ENCODE results near the gene PLA2G6. TPM values are rescaled to one million over a fixed set of nuclear protein-coding genes. Genes with fewer than 3 reads are reported as not detected.
A peak's percentile ranks its signal among the peaks of the same experiment; 100 is the strongest.

PLA2G6 gene
- total RNA-seq, 4 donors from 2014 or later: 4.4 to 30.5 (median 22.0) TPM

DNA sequence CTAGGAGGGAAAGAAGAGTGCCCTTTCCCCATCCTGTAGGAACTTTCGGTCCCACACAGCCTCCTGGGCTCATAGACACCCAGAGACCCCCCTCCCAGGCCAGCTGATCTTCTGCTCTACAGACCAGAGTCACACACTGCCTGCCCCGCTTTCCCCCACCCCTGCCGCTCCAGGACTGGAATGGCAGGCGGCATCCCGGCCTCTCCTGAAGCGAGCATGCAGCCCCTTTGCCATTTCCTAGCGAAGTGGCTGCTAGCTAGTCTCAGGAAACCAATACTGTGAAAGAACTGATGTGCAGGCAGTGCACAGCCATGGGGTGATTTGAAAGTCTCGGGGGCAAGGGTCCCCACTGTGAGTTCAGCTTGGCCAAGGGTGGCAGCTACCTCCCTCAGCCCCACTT is 116.1 kb downstream of the PLA2G6 start:
- 100% methylated on average over 1 of the region's 8 CpGs; no CpG with 5 or more reads in 1 of the 2 donors for WGBS, 2 donors (ENCODE audit: low coverage in 1 of 2)
- Histone ChIP-seq H3K4me3 (no peak overlapping the region), H3K27me3 (no peaks in the 10 kb centered on the region), H3K9me3 (no peaks in the 10 kb centered on the region), H3K36me3 (peaks cover 0 to 95% of the 10 kb centered on the region in 2 donors), H3K27ac (no peak overlapping the region), H3K4me1 (peaks cover 0 to 52% (median 18%) of the 10 kb centered on the region in 3 donors)
- ATAC-seq: no peak
- TF ChIP-seq POLR2AphosphoS5 (IDR thresholded peaks at IDR 0.05) (no peak), EP300 (IDR thresholded peaks at IDR 0.05) (no peak), POLR2A (IDR thresholded peaks at IDR 0.05) (no peak)
- TF ChIP-seq, protein P1, sequence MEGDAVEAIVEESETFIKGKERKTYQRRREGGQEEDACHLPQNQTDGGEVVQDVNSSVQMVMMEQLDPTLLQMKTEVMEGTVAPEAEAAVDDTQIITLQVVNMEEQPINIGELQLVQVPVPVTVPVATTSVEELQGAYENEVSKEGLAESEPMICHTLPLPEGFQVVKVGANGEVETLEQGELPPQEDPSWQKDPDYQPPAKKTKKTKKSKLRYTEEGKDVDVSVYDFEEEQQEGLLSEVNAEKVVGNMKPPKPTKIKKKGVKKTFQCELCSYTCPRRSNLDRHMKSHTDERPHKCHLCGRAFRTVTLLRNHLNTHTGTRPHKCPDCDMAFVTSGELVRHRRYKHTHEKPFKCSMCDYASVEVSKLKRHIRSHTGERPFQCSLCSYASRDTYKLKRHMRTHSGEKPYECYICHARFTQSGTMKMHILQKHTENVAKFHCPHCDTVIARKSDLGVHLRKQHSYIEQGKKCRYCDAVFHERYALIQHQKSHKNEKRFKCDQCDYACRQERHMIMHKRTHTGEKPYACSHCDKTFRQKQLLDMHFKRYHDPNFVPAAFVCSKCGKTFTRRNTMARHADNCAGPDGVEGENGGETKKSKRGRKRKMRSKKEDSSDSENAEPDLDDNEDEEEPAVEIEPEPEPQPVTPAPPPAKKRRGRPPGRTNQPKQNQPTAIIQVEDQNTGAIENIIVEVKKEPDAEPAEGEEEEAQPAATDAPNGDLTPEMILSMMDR (IDR thresholded peaks at IDR 0.05): no peak

GRCh38 chr22:38062791-38063190 is 118.8 kb downstream of the PLA2G6 start:
- peak; percentile 59 for ATAC-seq
- H3K4me3 ChIP-seq: no peak overlapping the region
- no peak for TF ChIP-seq POLR2A (IDR thresholded peaks at IDR 0.05)
- TF ChIP-seq EP300 (IDR thresholded peaks at IDR 0.05): no peak
- TF ChIP-seq, protein P1 (IDR thresholded peaks at IDR 0.05): no peak
- peak; percentile 32 for TF ChIP-seq POLR2AphosphoS5 (IDR thresholded peaks at IDR 0.05)
- peaks cover 0 to 88% of the 10 kb centered on the region in 2 donors for H3K36me3 ChIP-seq
- peak overlapping the region in 3 of 4 donors; percentile 46 to 72 (median 71) for H3K27ac ChIP-seq
- no peaks in the 10 kb centered on the region for H3K27me3 ChIP-seq
- no peaks in the 10 kb centered on the region for H3K9me3 ChIP-seq
- 56 to 69% methylated on average over 4 to 6 of the region's 6 CpGs for WGBS, 2 donors (ENCODE audit: low coverage in 1 of 2)
- peaks cover 0 to 30% (median under 1%) of the 10 kb centered on the region in 3 donors for H3K4me1 ChIP-seq

Small RNA genes lying within 50 kb of the gene (small RNA-seq; reads per million reads assigned to genes)
- gene RN7SL704P: 0 reads per million in 4 donors

Other genes starting within 250 kb of the PLA2G6 start
- gene C22orf23, start 228.2 kb downstream of the PLA2G6 start, total RNA-seq: under 1 TPM in 2 of 4 donors, not detected in 2; 0.31 to 0.40 TPM
- gene POLR2F, start 228.1 kb downstream of the PLA2G6 start, total RNA-seq: 10 to 100 TPM; 41.4 to 79.5 (median 72.0) TPM
- gene SOX10, start 197.3 kb downstream of the PLA2G6 start, total RNA-seq: 10 to 100 TPM in 1 of 4 donors, 1 to 10 TPM in 3; 6.9 to 16.0 (median 9.2) TPM
- gene PICK1, start 124.4 kb downstream of the PLA2G6 start, total RNA-seq: 10 to 100 TPM; 20.3 to 35.3 (median 25.7) TPM
- gene SLC16A8, start 97.6 kb downstream of the PLA2G6 start, total RNA-seq: not detected
- gene BAIAP2L2, start 71.1 kb downstream of the PLA2G6 start, total RNA-seq: under 1 TPM in 1 of 4 donors, not detected in 3; 0.58 TPM
- 10 to 100 TPM; 21.2 to 93.7 (median 51.2) TPM for gene MAFF, start 20.2 kb upstream of the PLA2G6 start, total RNA-seq
- 100 to 1,000 TPM in 1 of 4 donors, 10 to 100 TPM in 3; 52.0 to 108 (median 64.9) TPM for gene TMEM184B, start 91.2 kb upstream of the PLA2G6 start, total RNA-seq
- gene CSNK1E, start 135.6 kb upstream of the PLA2G6 start, total RNA-seq: 10 to 100 TPM; 70.3 to 90.3 (median 80.0) TPM